Superior temporal gyrus (tissue), 1 donor: ENCODE data around the gene TULP1.

Experiments
- DNase-seq: peaks from one replicate; pipeline ENCODE4 v3.0.0-alpha.2; 2016; ENCODE audit errors: extremely low spot score

The TULP1 gene

DNA sequence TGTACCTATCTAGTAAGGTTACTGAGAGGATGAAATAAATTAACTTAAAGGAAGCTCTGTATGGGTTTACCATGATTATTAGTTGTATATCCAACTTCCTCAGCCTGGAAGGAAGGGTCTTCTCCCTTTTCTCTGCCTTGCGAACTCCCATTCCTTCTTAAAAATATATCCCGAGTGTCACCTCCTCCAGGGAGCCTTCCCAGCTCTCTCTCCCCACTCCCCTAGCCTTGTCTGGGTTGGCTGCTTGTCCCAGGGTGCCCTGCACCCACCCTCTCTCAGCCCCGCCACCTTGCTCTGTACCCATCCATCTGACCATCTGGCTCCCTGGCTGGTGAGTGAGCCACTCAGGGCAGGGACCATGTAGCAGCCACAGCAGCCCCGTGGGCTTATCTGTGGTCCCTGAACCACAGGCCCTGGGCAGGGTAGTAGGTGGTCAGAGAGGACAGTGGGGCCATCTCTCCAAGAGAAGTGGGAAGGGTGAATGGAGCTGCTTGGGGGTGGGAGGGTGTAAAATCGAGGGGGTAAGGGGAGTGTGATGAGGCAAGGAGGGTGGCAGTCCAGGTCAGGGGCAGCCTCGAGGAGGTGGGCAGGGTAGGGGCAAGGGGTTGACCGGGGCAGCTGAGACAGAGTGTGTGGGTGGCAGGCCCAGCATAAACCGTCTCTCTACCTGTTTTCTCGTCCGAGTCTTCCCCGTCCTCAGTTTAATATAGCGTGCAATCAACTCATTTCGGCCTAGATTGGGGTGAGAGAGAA lies 28.6 kb downstream of the TULP1 start:
- no peak for DNase-seq

DNA sequence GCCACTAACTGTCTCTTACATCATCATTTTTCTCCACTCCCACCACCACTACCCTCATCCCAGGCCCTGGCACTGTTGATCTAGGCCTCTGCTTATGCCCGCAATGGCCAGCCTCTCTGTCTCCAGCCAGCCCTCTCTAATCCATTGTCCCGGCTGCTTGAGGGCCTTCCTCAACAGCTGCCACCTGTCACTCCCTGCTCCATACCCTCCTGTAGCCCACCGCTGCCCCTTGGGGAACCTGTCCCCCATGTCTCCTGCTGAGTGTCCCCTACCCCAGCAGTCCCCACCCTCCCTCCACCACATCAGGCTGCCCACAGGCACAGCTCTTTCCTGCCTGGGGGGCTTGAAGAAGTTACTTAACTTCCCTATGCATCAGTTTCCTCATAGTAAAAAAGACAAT lies 29.2 kb downstream of the TULP1 start:
- DNase-seq: no peak

DNA sequence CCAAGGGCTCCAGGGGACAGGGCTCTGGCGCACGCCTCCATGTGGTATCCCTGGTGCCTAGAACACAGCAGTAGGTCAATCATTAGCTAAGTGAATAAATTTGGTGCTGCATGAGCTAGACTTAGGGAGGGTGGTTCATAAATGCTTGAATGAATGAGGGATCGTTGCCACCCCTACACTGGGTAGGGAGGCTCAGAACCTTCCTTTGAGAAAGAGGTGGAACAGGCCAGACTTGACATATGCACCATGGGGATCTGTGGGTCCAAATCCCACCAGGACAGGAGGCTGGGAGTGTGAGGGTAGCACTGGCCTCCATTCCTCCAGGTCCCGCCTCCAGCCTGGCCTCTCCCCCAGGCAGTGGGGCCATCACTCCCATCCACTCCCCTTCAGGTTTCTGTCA lies 29.6 kb downstream of the TULP1 start:
- no peak for DNase-seq

DNA sequence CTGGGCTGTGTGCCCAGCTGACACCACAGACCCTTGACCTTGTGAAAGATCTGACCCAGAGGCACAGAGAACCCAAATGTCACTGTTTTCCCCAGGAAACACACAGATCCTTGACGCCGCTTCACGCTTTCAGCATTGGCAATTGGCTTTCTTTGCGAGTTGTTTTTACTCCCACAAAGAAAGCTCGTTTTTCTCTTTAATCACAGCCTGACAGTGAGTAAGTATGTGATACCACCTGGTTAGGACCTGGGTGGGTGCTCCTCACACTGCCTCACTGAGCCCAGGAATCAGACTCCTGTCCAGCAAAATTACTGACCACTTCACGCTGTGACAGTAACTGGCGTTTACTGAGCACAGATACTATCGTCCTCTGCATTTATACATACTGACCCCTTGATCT lies 31.5 kb downstream of the TULP1 start:
- DNase-seq: no peak

DNA sequence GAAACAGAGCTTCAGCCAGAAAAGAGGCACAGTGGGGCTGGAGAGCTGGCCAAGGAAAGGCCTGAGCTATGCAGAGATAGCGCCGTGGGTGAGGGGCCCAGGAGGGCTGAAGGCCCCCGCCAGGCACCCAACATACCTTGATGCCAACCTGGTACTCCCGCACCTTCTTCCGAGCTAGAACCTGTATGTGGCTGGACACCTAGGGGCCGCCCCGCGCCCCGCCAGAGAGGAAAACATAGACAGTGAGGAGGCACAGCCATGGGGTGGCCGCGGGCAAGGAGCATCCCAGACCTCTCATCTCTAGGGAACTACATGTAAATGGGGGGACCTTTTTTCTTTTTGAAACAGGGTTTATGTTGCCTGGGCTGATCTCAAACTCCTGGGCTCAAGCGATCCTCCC lies 32.5 kb downstream of the TULP1 start:
- no peak for DNase-seq

DNA sequence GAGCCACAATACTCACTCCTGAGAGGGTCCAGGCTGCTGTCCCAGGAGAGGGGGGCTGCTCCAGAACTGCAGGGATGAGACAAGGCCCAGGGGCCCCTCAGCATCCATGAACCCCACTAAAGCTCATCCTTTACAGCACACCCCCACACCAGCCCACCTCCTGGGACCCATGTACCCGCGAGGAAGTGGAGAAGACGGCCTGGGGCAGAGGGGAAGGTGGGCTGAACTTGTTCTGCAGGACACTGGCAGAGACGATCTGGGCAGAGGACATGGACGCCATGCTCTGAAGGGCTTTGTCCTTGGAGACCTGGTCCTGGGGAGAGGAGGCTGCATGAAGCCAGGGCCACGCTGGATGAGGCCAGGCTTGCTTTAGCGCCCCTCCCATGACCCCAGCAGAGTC lies 34.4 kb downstream of the TULP1 start:
- no peak for DNase-seq

DNA sequence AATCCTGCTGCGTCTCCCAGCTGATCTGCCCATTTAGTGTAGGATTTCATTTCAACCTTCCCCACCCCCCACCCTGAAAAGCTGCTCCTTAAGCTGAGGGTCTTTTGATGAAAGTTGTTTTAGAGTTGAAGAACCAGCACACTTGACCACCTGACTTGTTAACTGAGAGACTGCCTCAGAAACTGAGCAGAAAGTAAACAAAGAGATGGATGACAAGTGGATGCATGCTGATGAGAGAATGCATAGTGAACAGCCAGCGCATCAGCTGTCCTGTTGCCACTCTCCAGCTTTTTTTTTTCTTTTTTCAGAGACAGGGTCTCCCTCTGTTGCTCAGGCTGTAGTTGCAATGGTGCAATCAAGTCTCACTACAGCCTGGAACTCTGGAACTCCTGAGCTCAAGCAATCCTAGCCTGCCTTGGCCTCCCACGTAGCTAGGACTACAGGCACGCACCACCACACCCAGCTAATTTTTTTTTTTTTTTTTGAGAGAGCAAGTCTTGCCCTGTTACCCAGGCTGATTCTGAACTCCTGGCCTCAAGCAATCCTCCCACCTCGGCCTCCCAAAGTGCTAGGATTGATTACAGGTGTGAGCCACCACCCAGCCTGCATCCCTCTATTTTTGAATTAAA lies 35.0 kb downstream of the TULP1 start:
- no peak for DNase-seq

DNA sequence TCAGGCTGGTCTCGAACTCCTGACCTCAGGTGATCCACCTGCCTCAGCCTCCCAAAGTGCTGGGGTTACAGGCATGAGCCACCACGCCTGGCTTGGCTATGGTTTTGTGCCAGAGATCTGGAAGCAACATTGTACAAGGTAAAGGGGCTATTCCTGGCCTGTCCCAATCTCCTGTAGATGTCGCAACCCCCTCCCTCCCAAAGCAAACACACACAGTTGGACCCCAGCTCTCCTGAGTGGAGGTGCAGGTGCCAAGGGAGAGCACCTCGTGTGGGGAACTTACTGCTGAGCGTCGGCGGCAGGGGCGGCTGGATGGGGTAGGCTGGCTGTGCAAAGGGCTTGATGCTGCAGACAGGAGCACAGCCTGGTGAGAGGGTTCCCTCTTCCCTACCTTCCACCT lies 35.7 kb downstream of the TULP1 start:
- DNase-seq: no peak

DNA sequence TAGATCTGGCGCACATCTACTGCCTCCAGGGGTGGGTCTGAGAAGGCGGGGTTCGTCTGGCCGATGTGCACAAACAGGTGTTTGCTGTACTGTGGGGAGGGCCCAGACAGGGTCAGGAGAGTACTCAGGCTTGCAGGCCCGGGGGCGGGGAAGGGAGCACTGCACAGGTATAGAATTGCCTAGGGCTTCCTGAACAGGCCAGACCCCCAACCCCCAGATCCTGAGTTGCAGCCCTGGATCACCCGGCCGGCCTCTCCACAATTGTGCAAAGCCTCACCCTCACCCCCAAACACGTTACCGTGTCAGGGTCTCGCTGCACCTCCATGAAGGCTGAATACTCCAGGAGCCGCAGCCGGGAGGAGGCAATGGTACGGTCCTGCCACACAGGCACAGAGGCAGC lies 36.7 kb downstream of the TULP1 start:
- no peak for DNase-seq

DNA sequence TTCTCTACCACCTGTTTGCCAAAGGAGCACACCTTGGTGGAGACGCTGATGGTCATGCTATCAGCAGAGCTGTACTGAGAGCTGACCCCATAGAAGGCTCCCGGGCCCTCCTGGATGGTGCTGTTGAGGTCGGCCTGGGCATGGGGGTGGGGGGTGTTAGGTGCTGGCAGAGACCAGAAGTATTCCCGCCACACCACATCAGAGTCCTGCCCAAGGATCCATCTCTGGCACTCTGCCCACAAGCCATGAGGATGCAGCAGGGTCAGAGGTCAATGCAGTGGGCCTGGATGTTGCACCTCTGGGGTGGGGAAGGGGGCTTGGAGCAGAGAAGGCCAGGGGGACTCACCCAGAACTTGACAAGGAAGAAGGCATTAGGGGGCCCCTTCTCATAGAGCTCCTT lies 37.1 kb downstream of the TULP1 start:
- DNase-seq: no peak

DNA sequence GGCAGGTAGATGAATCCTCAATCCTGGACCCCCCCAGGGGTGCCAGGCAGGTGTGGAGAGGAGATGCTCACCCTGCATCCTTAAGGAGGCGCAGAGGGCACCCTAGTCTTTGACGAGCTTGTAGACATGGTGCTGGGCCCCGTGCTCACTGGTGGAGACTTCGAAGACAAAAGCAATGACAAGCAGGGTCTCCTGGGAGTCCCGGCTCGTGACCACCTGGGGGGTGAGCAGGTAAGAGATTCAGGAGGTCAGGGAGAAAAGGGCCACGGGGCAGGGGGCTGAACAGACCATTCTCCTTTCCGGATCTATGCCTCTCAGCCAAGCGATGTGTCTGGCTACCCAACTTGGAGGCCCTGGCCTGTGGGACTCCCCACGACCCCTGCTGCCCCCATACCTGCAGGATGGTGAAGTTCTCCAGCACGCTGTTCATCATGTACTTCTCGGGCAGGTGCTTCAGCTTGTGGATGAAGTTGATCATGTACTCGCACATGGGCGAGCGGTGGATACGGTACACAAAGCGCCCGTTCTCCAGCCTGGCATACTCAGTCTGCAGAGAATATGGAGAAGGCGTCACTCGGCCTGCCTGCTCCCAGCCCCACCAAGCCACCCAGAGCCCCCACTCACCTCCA lies 37.6 kb downstream of the TULP1 start:
- DNase-seq: no peak

DNA sequence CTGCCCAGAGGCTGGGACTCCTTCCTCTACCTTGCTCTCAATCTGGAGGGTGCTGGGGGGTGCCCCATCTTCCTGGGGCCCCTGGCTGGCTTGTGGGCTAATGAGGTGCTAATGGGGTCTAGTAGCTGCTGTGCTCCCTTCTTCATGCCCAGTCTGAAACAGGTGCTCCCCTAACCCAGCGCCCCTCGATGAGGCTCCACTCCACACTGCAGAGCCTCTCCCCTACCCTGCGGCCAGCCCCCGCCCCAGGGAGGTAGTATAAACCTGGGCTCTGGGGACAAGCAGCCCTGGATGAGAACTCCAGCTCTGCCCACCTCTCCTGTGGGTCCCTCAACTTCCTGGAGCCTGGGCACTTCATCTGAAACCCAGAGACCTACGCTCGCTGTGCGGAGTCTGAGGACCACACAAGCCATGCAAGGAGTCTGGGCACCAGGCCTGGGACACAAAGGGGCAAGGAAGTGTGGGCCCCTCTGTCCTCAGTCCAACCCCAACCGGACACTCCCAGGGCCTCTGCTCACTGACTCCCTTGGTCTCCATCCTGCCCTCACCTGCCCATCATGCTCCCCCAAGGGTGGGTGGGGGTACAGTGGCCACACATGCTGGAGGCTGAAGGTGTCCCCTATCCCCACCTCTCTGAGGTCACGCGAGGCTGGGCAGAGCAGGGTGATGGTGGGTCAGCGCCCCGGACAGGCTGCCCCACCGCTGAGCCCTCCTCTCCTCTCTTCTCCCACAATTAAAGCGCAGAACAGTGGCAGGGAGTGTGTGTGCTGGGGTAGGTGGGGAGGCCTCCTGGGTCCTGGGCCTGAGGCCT lies 38.4 kb downstream of the TULP1 start:
- no peak for DNase-seq

DNA sequence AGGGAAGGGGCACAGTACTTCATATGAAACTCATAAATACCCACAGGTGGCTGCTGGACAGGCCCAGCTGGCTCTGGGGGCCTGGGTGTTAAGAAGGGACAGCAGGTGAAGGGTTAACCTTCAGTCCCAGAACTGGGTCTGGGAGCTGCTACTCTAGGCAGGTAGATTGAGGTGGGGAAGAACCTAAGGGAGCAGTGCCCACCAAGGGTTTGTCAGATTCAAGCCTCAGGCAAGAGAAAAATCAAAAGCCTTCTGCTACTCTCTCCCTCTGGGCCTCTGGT lies 38.9 kb downstream of the TULP1 start:
- no peak for DNase-seq

DNA sequence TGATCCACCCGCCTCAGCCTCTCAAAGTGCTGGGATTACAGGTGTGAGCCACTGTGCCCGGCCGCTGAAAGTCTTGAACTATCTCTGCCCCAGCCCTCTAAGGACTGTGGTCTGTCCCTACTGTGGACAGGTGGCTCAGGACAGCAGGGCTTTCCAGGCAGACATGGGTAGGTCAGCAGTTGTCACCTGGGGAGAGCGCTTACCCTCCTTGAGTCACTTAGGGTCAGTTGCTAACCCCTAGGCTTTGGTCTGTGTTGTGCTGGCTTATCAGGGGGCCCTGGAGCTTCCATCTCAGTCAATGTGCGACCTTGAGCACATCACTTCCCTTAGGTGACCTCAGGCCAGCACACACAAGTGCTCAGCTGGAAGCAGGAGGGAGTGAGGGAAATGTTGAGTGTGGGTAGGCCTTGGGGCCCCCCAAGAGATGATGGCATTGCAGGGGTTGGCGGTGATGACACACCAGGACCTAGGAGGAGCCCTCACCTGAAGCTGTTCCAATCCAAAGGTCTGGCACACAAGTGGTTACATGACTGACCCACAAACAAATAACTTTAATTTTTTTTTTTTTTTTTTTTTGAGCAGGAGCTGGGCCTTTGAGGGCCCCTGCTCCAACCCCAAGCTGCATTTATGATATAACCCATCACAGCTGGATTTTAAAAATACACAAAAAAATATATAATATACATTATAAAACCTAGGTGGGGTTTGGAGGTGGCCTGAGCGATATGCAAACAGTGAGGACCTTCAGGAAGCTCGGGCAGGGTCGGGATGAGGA lies 39.4 kb downstream of the TULP1 start:
- no peak for DNase-seq

DNA sequence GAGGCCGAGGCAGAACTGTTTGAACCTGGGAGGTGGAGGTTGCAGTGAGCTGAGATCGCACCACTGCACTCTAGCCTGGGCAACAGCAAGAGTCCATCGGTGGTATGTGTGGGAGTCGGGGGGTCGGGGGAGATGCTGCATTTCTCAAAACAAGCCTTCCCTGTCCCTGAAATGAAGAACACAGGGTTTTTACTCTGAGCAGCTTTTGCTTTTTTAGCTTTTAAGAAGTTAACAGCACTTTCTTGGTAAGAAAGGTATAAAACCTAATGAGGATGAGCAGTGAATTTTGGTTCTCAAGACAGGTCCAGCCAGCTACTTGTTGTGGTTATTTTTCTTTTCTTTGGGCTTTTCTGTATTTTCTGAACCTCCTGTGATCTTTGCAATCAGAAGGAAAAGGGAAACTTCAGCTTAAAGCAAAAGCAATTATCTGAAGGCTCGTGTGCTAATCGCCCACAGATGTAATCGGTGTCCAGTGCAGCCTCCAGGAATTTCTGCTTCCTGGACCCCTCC lies 40.8 kb downstream of the TULP1 start:
- no peak for DNase-seq

DNA sequence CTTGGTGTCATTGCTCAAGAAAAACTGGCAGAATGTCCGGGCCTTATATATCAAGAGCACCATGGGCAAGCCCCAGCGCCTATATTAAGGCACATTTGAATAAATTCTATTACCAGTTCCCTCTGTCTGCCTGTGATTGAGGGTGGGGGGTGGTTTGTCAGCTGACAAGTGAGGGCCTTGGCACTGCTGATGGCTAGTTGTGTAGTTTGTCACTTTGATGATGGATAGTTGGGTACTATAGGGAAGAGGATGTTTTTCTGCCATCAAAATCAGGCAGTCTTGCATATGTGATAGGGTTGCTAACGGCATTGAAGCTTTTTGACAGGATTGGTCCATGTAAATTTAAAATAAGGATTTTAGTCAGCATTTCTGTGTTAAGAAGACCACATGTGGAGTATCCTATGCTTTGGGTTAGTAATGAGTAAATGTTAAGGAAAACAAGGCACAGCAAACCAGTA lies 42.0 kb downstream of the TULP1 start:
- no peak for DNase-seq

DNA sequence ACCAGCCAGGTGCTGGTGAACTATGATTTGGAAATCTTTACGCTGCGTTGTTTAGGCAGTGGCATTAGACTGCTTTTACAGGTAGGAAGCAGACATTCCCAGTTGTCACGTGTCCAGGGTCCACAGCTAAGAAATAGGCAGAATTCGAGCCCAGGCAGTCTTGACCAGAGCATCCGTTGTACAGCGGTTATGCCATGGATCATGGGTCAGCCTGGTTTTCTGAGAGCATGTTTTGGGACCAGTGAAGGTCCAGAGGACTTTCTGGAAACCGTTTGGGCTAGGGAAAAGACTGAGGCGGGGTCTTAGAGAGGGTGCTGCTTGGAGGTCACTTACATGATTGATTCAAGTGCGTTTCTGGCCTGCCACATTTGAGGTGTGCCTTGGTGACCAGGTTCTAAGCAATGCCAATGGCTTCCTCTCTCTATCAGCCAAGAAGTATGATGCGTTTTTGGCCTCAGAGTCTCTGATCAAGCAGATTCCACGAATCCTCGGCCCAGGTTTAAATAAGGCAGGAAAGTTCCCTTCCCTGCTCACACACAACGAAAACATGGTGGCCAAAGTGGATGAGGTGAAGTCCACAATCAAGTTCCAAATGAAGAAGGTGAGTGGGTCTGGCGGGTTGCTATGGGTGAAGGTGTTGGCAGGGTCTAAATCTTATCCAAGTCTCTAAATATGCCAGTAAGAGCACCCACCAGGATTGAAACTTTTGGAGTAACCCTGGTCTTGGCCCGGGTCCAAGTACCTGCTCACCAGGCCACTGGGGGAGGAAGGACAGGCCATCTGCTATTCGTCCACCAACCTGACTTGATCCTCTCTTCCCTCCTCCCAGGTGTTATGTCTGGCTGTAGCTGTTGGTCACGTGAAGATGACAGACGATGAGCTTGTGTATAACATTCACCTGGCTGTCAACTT lies 42.7 kb downstream of the TULP1 start:
- no peak for DNase-seq

DNA sequence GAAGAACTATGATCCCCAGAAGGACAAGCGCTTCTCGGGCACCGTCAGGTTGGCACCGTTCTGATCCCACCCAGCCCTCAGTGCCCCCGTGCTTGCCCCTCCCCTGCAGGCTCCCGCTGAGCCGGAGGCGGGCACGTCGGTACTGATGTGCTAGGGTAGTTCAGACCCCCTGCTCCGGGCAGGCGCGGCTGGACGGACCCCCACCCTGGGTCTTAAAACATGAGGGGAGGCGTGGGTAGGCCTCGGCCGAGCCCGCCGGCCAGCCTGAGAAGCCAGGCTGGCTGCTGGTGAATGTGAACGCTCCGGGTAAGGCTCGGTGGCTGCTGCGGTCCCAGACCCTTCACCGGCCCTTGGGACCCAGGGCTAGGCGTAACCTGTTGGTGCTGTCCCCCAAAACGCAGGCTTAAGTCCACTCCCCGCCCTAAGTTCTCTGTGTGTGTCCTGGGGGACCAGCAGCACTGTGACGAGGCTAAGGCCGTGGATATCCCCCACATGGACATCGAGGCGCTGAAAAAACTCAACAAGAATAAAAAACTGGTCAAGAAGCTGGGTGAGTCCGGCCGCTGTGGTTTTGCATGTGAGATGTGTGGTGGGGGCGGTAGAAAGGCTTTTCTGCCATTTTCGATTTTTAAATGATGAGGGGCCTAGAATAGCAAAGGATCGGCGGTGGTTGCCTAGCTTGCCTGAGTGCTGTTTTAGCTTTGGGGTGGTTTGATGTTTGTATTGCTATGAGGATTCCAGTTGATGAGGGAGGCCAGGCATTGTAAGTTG lies 43.5 kb downstream of the TULP1 start:
- DNase-seq: no peak

DNA sequence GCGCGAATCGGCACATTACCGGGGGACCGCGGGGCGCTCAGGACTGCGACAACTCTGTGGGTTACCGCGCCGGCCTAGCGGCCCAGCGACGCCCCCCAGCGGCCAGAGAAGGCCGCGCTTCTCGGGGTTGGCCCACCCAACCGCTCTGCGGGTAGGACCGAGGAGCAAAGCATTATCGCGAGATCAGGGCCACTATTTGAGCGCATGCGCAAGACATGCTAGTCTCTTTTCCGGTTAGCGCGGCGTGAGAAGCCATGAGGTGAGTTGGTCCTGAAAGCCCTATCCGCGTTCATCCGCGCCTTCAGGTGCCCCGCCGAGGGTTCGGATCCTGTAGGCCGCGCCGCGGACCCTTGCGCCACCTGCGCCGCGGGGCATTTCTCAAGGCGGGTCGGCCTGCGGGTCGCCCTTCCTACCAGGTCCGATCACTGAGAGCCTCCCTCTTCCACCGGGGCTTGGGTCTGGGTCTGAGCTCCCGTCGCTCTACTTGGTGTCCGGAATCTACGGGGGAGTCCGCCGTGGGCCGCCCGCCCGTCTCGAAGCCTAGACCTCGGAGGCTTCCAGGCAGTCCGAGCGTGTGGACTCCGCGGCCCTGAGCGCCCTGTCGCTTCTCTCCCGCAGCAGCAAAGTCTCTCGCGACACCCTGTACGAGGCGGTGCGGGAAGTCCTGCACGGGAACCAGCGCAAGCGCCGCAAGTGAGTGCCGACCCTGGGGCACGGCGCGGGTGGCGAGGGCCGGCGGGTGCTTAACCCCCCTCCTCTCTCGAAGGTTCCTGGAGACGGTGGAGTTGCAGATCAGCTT lies 44.3 kb downstream of the TULP1 start, which contains the start of gene RPL10A:
Gene RPL10A (plus strand): TSS at position 221 of the 799 bp plus-strand sequence. CDS start 34 bp downstream, at position 255.
- peak; percentile 99 for DNase-seq
